ENCODE measurements around the gene LSM14A.
"Not testable (repeated sequence)": the region's sequence is repeated elsewhere in the genome, so short reads cannot be mapped to it uniquely, and the experiment has no call there.

Gene LSM14A

DNA sequence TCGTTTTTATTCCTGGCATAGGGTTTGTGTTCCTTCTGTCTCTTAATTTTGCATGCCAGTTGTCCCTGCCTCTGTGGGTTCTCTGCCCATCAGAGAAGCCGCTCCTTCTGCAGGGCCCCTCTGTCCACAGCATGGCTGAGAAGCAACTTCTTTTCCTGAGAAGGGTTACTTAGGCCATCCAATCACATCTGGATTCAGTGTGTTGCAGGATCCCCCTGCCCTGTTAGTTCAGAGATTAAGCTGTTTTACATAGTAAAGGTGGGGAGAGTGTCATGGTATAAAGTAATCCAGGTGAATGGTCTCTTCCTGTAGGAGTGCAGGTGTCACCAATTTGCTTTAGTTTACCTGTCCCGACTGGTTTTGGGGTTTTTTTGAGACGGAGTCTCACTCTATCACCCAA, 59.1 kb downstream of the LSM14A start:
- no peak for DNase-seq

DNA sequence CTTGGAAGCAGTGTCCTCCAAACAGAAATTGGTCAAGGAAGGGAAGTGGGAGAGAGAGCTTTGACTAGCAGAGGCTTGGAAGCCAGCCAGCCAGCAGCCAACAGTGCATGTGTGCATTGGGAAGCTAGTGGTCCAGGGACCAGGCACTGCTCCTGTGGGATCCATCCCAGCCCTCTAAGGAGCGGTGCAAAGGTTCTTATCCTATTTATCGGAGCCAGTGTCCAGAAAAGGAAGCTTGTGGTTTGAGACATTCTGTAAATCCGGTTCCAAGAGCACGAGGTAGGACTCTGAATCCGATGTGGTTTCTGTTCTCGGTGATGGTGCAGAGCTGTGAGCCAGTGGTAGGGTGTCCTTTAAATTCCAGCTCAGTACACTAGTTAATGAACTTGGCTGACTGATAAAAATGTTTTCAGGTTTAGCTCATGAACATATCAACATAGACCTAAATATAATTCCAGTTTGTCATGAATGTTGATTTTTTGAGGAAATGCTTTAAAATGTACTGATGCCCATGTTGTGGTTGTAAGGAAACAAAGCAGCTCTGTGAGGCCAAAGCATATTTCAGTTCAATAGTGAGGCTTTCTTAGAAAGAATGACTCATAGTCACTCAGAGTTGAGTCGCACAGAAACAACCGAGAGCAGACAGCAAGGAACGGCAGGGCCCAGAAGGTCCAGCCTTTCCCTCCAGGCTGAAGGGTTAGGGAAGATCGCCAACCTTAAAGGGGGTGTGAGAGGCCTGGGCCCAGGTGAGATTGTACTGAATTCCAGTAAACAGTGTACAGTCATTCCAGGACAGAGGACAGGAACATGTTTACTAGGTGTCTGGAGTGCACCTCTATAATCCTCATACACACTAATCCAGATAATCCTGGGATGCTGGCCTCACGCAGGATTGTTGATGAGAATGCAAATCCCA, 60.5 kb downstream of the LSM14A start:
- peak; percentile 71 to 81 (median 76) for DNase-seq

DNA sequence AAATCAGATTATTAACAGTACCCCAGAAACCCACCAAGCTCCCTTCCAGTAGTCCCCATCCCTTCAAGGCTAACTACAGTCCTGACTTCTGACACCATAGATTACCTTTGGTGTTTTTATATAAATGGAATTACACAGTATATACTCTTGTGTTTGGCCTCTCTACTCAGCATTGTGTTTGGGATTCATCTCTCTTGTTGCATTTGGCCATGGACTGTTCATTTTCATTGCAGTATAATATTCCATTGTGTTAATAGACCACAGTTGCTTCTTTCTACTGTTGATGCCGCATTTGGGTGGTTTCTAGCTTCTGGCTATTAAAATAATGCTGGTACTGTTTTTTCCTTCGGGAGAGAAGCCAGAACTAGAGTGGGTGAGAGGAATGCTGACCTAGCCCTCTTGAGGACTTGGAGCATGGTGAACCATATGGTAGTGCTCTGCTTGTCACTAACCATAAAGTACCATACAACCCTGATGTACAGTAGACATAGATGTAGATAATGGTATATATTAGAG, 63.2 kb downstream of the LSM14A start:
- no peak for DNase-seq

GRCh38 chr19:34236035-34236987, 64.0 kb downstream of the LSM14A start:
- no peak for DNase-seq

- no peak for DNase-seq
Observed at GRCh38 chr19:34237283-34237682, 65.0 kb downstream of the LSM14A start.

GRCh38 chr19:34237939-34238338, 65.6 kb downstream of the LSM14A start:
- no peak for DNase-seq

DNA sequence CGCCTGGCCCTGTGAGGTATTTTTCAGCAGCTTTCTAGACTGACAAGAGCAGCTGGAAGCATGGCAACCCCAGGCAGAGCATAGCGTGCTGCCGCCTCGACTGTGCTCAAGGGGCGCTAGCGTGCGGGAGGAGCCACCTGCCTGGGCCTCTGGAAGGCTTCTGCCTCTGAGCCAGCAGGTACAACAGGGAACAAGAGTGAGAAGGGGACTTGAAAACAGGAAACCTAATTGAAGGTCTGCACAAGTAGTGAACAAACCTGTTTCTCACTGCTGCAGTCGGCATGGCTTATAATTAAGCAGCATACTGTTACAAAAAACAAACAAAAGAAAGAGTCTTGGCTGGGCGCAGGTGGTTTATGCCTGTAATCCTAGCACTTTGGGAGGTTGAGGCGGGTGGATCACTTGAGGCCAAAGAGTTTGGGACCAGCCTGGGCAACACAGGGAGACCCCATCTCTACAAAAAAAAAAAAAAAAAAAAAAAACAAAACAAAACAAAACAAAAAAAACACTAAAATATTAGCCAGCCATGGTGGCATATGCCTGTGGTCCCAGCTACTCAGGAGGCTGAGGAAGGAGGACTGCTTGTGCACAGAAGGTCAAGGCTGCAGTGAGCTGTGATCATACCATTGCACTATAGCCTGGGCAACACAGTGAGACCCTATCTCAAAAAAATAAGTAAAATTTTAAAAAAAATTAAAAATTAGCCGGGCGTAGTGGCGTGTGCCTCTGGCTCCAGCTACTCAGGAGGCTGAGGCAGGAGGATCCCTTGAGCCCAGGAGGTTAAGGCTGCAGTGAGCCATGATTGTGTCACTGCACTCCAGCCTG, 69.4 kb downstream of the LSM14A start:
- no peak for DNase-seq

DNA sequence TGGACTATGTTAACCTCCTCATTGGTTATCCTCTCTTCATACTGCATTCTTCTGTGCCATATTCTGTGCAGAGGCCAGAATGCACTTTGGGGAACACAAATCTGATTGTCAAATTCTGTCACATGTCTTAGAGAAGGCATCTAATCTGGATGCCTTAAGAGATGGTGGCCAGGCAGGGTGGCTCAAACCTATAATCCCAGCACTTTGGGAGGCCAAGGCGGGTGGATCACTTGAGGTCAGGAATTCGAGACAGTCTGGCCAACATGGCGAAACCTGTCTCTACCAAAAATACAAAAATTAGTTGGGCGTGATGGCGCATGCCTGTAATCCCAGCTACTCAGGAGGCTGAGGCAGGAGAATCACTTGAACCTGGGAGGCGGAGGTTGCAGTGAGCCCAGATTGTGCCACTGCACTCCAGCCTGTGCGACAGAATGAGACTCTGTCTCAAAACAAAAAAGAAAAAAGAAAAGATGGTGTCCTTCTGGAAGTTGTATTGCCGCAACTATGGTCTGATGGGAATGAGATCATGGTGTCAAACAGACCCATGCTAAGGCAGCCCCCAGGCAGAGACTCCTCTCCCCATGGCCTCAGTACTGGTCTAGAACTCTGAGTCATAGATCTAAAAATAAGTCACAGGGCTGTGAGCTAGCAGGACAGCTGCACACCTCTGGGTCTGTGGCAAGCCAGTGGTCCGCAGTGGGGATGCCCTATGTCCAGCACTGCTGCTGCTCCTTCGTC, 71.0 kb downstream of the LSM14A start:
- DNase-seq: not testable (repeated sequence)

GRCh38 chr19:34243876-34244578, 71.7 kb downstream of the LSM14A start:
- DNase-seq: no peak

- no peak for DNase-seq
Observed at GRCh38 chr19:34244611-34245299, 72.5 kb downstream of the LSM14A start.

- DNase-seq: no peak
Observed at GRCh38 chr19:34246340-34246739, 74.0 kb downstream of the LSM14A start.

DNA sequence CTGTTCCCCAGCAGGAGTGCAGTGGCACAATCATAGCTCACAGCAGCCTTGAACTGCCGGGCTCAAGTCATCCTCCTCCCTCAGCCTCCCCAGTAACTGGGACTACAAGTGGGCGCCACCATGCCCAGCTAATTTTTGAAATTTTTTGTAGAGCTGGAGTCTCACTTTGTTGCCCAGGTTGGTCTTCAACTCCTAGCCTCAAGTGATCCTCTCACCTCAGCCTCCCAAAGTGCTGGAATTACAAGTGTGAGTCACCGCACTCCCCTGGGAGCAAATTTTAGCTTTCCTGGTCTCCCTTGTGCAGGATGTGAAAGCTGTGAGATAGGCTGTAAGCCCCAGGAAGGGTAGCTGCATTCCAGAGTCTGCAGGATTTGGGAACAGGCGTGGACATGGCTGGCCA, 76.6 kb downstream of the LSM14A start:
- no peak for DNase-seq

- not testable (repeated sequence) for DNase-seq
Observed at GRCh38 chr19:34253167-34253566, 80.9 kb downstream of the LSM14A start.

DNA sequence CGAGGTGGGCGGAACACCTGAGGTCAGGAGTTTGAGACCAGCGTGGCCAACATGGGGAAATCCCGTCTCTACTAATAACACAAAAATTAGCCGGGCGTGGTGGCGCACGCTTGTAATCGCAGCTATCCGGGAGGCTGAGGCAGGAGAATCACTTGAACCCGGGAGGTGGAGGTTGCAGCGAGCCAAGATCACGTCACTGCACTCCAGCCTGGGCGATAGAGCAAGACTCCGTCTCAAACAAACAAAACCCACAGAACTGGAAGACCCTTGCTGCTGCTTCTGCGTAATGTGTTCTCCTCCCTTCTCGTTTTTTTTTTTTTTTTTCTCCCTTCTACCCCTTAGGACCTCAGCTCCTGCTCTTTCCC, 81.4 kb downstream of the LSM14A start:
- not testable (repeated sequence) for DNase-seq

- DNase-seq: peak; percentile 73 to 90 (median 80)
Observed at GRCh38 chr19:34254046-34254697, 81.9 kb downstream of the LSM14A start, which contains the start of gene GARRE1. Gene GARRE1 (plus strand): TSS chr19:34254554. CDS start chr19:34300474, 45,920 bp downstream.

DNA sequence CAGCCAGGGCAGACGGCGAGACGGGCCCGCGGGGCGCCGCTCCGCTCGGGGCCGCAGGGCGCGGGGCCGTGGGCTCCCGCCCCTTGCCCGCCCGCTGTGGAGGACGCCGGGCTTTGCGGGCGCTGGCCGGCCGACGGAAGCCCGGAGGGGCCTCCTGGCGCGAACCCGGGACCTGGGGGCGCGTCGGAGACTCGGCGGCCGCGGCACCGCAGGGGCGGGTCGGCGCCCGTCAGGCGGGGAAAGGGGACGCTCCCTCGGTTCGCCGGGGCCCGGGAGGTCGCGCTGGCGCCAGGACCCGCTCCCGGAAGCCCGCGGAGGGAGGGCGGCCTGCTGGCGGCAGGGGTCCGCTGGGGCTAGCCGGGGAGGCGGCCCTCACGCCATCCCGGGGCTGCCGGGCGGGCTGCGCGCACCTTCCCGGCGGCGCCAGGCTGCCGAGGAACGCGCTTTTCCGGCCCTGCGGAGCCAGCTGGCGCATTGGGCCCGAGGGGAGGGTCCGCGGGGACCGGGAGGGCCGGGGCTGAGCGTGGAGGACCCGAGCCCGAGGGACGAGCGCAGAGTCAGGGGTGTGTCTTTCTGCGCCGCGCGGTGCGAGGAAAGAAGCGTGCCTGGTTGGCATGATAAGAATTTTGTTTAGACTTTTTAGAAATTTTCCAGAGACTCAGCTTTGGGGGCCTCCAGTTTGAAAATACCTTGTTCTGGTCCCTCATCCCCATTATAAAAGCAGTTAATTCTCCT, 82.6 kb downstream of the LSM14A start:
- peak; percentile 46 to 71 (median 49) for DNase-seq

DNA sequence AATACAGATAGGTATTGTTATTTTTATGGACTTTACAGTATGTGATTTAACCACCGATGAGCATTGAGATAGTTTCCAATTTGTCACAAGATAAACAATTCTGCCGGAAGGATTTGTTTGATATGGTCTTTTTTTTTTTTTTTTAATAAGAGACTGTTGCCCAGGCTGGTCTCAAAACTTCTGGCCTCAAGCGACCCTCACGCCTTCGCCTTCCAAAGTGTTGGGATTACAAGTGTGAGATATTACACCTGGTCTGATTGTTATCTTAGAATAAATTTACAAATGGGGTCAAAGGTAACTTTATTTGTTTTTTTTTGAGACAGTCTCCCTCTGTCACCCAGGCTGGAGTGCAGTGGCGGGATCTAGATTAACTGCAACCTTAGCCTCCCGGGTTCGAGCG, 83.2 kb downstream of the LSM14A start:
- DNase-seq: no peak

DNA sequence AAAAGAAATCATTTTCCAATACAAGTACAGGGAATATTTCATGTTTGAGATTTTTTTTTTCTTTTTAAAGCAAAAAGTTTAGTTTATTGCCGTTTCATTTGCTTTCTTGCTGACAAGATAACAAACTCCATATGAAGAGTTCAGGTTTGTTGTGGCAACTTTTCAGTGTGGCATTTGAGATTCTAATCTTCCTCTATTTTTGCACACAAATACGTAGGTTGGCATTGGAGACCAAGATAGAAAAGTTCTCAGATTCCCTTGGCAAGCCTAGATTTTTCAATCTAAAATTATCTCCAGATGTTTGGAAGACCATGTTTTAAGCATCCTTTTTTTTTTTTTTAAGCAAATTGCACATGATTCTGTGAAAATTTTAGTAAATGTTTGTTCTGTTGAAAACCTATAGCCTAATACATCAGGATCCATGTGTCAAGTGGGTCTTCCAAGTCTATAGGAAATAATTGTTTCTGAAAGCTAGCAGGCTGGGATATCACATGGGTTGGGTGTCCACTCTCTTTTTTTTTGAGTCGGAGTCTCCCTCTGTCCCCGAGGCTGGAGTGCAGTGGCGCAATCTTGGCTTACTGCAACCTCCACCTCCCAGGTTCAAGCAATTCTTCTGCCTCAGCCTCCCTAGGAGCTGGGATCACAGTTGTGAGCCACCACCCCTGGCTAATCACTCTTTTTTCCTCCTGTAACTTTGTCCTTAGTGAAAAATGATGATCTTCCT, 84.7 kb downstream of the LSM14A start:
- DNase-seq: no peak

All from suppressor macrophage treated with lipopolysaccharide for 1 hour (primary cell).